Testis (tissue), 2 donors: ENCODE measurements around the gene RARA.

ENCODE experiments used
- POLR2A ChIP-seq: fragments of 450-650 bp; IDR thresholded peaks from one replicate; pipeline ENCODE4 v1.6.1; 2017; ENCODE audit warnings: antibody characterized with exemption, mild to moderate bottlenecking, moderate library complexity
- TF ChIP-seq, protein P1 (sequence below), 3 experiments: fragments of 450-650 bp in 2 of 3; fragments of 200-600 bp in 1 of 3; sonication (generic) in 1 of 3; IDR thresholded peaks; one replicate each; pipeline ENCODE4 v1.5.1; 2016 to 2019; ENCODE audit warnings: antibody characterized with exemption in 3 of 3, mild to moderate bottlenecking in 2 of 3, moderate library complexity in 1 of 3

DNA sequence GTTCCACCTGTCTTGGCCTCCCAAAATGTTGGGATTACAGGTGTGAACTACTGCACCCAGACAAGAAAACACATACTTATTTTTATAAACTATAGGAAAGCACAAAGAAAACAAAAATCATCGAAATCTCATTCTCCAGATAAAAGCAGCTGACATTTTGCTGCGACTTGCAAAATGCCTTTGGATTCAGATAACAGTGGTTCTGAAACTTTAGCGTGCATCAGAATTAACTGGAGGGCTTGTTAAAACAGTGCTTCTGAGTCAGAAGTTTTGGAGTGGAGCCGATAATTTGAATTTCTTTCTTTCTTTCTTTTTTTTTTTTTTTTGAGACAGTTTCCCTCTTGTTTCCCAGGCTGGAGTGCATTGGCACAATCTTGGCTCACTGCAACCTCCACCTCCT is 73.3 kb downstream of the RARA start:
- TF ChIP-seq, protein P1, sequence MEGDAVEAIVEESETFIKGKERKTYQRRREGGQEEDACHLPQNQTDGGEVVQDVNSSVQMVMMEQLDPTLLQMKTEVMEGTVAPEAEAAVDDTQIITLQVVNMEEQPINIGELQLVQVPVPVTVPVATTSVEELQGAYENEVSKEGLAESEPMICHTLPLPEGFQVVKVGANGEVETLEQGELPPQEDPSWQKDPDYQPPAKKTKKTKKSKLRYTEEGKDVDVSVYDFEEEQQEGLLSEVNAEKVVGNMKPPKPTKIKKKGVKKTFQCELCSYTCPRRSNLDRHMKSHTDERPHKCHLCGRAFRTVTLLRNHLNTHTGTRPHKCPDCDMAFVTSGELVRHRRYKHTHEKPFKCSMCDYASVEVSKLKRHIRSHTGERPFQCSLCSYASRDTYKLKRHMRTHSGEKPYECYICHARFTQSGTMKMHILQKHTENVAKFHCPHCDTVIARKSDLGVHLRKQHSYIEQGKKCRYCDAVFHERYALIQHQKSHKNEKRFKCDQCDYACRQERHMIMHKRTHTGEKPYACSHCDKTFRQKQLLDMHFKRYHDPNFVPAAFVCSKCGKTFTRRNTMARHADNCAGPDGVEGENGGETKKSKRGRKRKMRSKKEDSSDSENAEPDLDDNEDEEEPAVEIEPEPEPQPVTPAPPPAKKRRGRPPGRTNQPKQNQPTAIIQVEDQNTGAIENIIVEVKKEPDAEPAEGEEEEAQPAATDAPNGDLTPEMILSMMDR (IDR thresholded peaks at IDR 0.05) = no peak
- TF ChIP-seq POLR2A = no peak
